ENCODE measurements around the gene RNU4-1. TPM values are rescaled to one million over a fixed set of nuclear protein-coding genes. Genes with fewer than 3 reads are reported as not detected.

Gene RNU4-1
- polyA plus RNA-seq, 1 donor (not counting 4 experiments of a cell fraction or from before 2014, with no cell fraction given), result under 0.01 TPM

- Histone ChIP-seq H4K20me1 (ENCODE audit: control insufficient read depth, extremely low read depth, insufficient read depth, low read length) (no peaks in the 10 kb centered on the region), H3K4me2 (ENCODE audit: control insufficient read depth, extremely low read depth, insufficient read depth, low read depth, low read length) (peak within 1 kb of the TSS; percentile 84), H3K27me3 (ENCODE audit: control insufficient read depth, extremely low read depth, insufficient read depth, low read length) (no peaks in the 10 kb centered on the region), H2AFZ (ENCODE audit: control insufficient read depth, low read length) (peak within 1 kb of the TSS; percentile 100), H3K79me2 (ENCODE audit: control insufficient read depth, insufficient read depth, low read length) (no peaks in the 10 kb centered on the region), H3K4me3 (ENCODE audit: control insufficient read depth in 2 of 3, extremely low read depth in 1 of 3, insufficient read depth in 2 of 3, low read depth in 1 of 3, low read length in 3 of 3) (peak within 1 kb of the TSS; percentile 75 to 99 (median 82)), H3K9me1 (ENCODE audit: control insufficient read depth, extremely low read depth, insufficient read depth, low read length) (no peaks in the 10 kb centered on the region), H3K27ac (ENCODE audit: control insufficient read depth, insufficient read depth, low read length) (peak within 1 kb of the TSS; percentile 55), H3K9ac (ENCODE audit: control insufficient read depth, extremely low read depth, insufficient read depth, low read length) (peak within 1 kb of the TSS; percentile 91), H3K9me3 (ENCODE audit: control insufficient read depth, low read depth, low read length) (no peaks in the 10 kb centered on the region), H3K4me1 (ENCODE audit: control insufficient read depth, extremely low read depth, insufficient read depth, low read length) (no peaks in the 10 kb centered on the region), H3K36me3 (ENCODE audit: control insufficient read depth in 2 of 2, extremely low read depth in 1 of 2, insufficient read depth in 2 of 2, low read length in 2 of 2) (no peaks in the 10 kb centered on the region)
- dilution Hi-C loops (cut with MboI; ENCODE audit: extremely low pct_ligation_motif_present, low sequenced_read_pairs), result no loop called here
- DNase-seq (ENCODE audit: low read depth, low spot score) (peak; percentile 71), FAIRE-seq (peak; percentile 74)
- TF ChIP-seq EZH2 (IDR thresholded peaks at IDR 0.05; ENCODE audit: low read length), result no peak
- peak; percentile 67 to 90 (median 70) for TF ChIP-seq CTCF (optimal IDR thresholded peaks at IDR 0.05 in 1 of 3, IDR thresholded peaks at IDR 0.05 in 1 of 3, conservative IDR thresholded peaks at IDR 0.05 in 1 of 3; ENCODE audit: extremely low read depth in 1 of 3, insufficient read depth in 2 of 3, low read length in 3 of 3)
Observed at GRCh38 chr12:120301962-120302815, 9.2 kb upstream of the RNU4-1 start, which contains the start of gene SIRT4. SIRT4 (plus strand) TSS chr12:120302321; CDS start chr12:120303562, 1,241 bp downstream.

GRCh38 chr12:120292411-120292660, 701 bp downstream of the RNU4-1 start:
- TF ChIP-seq CTCF (optimal IDR thresholded peaks at IDR 0.05 in 1 of 3, IDR thresholded peaks at IDR 0.05 in 1 of 3, conservative IDR thresholded peaks at IDR 0.05 in 1 of 3; ENCODE audit: extremely low read depth in 1 of 3, insufficient read depth in 2 of 3, low read length in 3 of 3), result no peak
- TF ChIP-seq EZH2 (IDR thresholded peaks at IDR 0.05; ENCODE audit: low read length), result no peak

More at GRCh38 chr12:120292411-120292660, 701 bp downstream of the RNU4-1 start:
- DNase-seq (ENCODE audit: low read depth, low spot score) (no peak), FAIRE-seq (no peak)
- H3K27ac ChIP-seq (ENCODE audit: control insufficient read depth, insufficient read depth, low read length), result peak overlapping the region; percentile 100
- no peaks in the 10 kb centered on the region for H3K9me3 ChIP-seq (ENCODE audit: control insufficient read depth, low read depth, low read length)
- dilution Hi-C loops (cut with MboI; ENCODE audit: extremely low pct_ligation_motif_present, low sequenced_read_pairs), result no loop called here
- H4K20me1 ChIP-seq (ENCODE audit: control insufficient read depth, extremely low read depth, insufficient read depth, low read length), result no peaks in the 10 kb centered on the region
- H3K9me1 ChIP-seq (ENCODE audit: control insufficient read depth, extremely low read depth, insufficient read depth, low read length), result no peaks in the 10 kb centered on the region
- H3K79me2 ChIP-seq (ENCODE audit: control insufficient read depth, insufficient read depth, low read length), result no peaks in the 10 kb centered on the region
- H3K27me3 ChIP-seq (ENCODE audit: control insufficient read depth, extremely low read depth, insufficient read depth, low read length), result no peaks in the 10 kb centered on the region
- H3K4me2 ChIP-seq (ENCODE audit: control insufficient read depth, extremely low read depth, insufficient read depth, low read depth, low read length), result peak overlapping the region; percentile 91
- peaks cover 9% of the 10 kb centered on the region for H3K4me1 ChIP-seq (ENCODE audit: control insufficient read depth, extremely low read depth, insufficient read depth, low read length)
- peak overlapping the region; percentile 98 for H3K9ac ChIP-seq (ENCODE audit: control insufficient read depth, extremely low read depth, insufficient read depth, low read length)
- no peak overlapping the region for H2AFZ ChIP-seq (ENCODE audit: control insufficient read depth, low read length)
- no peaks in the 10 kb centered on the region for H3K36me3 ChIP-seq (ENCODE audit: control insufficient read depth in 2 of 2, extremely low read depth in 1 of 2, insufficient read depth in 2 of 2, low read length in 2 of 2)
- peak overlapping the region; percentile 45 to 78 (median 73) for H3K4me3 ChIP-seq (ENCODE audit: control insufficient read depth in 2 of 3, extremely low read depth in 1 of 3, insufficient read depth in 2 of 3, low read depth in 1 of 3, low read length in 3 of 3)

Data from keratinocyte (primary cell).